ENCODE measurements around the gene CYS1. TPM values are rescaled to one million over a fixed set of nuclear protein-coding genes. Genes with fewer than 3 reads are reported as not detected.

Gene CYS1
- total and polyA plus RNA-seq, 2 of the 13 experiments (the other 11 are each of a cell fraction or from before 2014, with no cell fraction given), result 0.04 TPM; not detected in 1

- TF ChIP-seq POLR2G (IDR thresholded peaks at IDR 0.05; ENCODE audit: low read depth, low read length) (no peak), MAFG (CRISPR knock-in tag; IDR thresholded peaks at IDR 0.05) (0 out of 2 replicates have a peak, but pooled peaks have one; percentile 48), ZNF589 (CRISPR knock-in tag; conservative IDR thresholded peaks at IDR 0.05) (no peak), SALL2 (CRISPR knock-in tag; IDR thresholded peaks at IDR 0.05) (no peak), ZNF691 (CRISPR knock-in tag; IDR thresholded peaks at IDR 0.05; ENCODE audit: borderline replicate concordance, low read depth) (no peak), GLI4 (CRISPR knock-in tag; IDR thresholded peaks at IDR 0.05; ENCODE audit: borderline replicate concordance) (no peak), MAFK (conservative IDR thresholded peaks at IDR 0.05 in 1 of 2, IDR thresholded peaks at IDR 0.05 in 1 of 2; ENCODE audit: low read length in 2 of 2) (peak; percentile 89 to 93), KLF6 (CRISPR knock-in tag; IDR thresholded peaks at IDR 0.05) (no peak), ZNF615 (CRISPR knock-in tag; IDR thresholded peaks at IDR 0.05; ENCODE audit: borderline replicate concordance) (no peak), UBTF (CRISPR knock-in tag; IDR thresholded peaks at IDR 0.05) (0 out of 2 replicates have a peak, but pooled peaks have one; percentile 2), CTCF (CRISPR knock-in tag; IDR thresholded peaks at IDR 0.05) (peak; percentile 59)
These were observed 43.9 kb downstream of the CYS1 start (continued) for GRCh38 chr2:10036095-10036884.

Measured in HepG2 (cell line).